Erythroblast (primary cell): ENCODE data around the gene CSMD2.

Source experiments
- GATA1 ChIP-seq: IDR thresholded peaks from 2 replicates; pipeline ENCODE4 v1.6.1; 2011; ENCODE audit warnings: low read depth, mild to moderate bottlenecking, control low read depth, low read length, moderate library complexity
- POLR2A ChIP-seq: IDR thresholded peaks from 2 replicates; pipeline ENCODE4 v1.6.1; 2011; ENCODE audit warnings: mild to moderate bottlenecking, low read length

DNA sequence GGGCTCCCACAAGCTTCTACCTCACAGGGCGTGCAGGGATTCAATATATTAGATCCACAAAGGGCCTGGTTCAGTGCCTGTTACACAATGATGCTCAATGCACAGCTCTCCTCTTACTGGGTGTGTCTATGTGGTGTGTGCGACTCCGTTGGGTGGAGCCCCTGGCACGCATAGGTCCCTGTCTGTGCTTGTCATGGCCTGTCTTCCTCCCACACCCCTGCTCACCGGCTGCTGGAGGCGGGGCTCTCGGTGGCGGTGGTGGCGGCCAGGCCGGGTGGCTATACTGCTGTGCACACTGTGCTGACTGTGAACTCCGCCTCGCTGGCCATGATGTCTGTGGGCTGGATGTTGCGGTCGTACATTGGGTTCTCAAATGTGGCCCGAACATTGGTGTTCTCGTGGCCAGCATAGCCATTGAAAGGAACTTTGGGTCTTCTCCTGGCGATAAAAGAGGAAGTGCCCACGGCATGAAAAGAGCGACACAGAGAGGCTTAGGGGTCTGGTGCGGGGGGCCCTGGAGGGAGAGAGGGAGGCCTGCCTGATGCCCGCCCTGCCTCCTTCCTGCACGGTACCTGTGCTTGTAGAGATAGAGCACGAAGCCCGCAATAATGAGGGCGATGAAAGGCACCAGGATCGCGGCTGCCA lies 645.7 kb downstream of the CSMD2 start:
- no peak for TF ChIP-seq POLR2A
- TF ChIP-seq GATA1: no peak
